ENCODE measurements around the gene MYO3B. TPM values are rescaled to one million over a fixed set of nuclear protein-coding genes. Genes with fewer than 3 reads are reported as not detected.
"Not testable (repeated sequence)": the region's sequence is repeated elsewhere in the genome, so short reads cannot be mapped to it uniquely, and the experiment has no call there.

The MYO3B gene
- total and polyA plus RNA-seq, 7 donors: 0.34 TPM; not detected in 6

DNA sequence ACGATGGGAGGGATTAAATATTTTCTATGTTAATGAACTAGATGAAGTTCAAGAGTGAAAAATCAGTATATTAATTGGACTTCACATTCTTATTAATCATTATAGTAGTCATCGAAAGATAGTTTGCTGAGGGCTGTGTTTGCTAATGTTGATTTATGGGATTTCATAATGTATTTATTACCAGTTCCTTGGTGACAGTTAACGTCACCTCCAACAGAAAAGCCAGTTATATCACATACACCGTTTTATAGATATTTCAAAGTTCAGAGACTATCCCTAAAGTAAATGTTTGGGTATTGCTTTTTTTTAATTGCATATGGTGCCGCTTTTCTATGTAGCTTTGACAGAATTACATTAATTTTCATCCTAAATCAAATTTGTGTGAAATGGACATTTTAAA is 487.8 kb downstream of the MYO3B start:
- H3K4me3 ChIP-seq: no peak overlapping the region
- H3K36me3 ChIP-seq: no peaks in the 10 kb centered on the region
- H3K27ac ChIP-seq: no peak overlapping the region
- intact Hi-C loops (cut with DNase I): no loop called here
- H3K9me3 ChIP-seq: no peaks in the 10 kb centered on the region
- DNase-seq: no peak
- whole genome bisulfite sequencing, 2 donors: 14 to 71% methylated on average over 5 of the region's 5 CpGs
- no peak for TF ChIP-seq CTCF (IDR thresholded peaks at IDR 0.05)
- no peaks in the 10 kb centered on the region for H3K4me1 ChIP-seq
- no peaks in the 10 kb centered on the region for H3K27me3 ChIP-seq

DNA sequence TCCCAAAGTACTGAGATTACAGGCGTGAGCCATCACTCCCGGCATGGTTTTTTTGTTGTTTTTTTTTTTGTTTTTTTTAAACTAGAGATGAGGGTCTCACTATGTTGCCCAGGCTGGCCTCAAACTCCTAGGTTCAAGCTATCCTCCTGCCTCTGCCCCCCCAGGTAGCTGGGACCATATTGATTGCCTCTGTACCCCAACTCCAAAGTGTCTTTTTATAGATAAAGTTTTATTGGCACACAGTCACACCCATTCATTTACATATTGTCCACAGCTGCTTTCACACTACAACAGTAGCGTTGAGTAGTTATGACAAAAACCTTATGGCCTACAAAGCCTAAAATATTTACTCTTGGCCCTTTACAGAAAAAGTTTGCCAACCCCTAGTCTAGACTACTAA is 492.0 kb downstream of the MYO3B start:
- 84 to 89% methylated on average over 3 of the region's 3 CpGs for WGBS, 2 donors
- intact Hi-C loops (cut with DNase I): no loop called here
- no peak overlapping the region for H3K27ac ChIP-seq
- H3K9me3 ChIP-seq: no peaks in the 10 kb centered on the region
- H3K27me3 ChIP-seq: no peaks in the 10 kb centered on the region
- H3K4me3 ChIP-seq: no peak overlapping the region
- TF ChIP-seq POLR2A (IDR thresholded peaks at IDR 0.05) (no peak), EP300 (IDR thresholded peaks at IDR 0.05) (no peak)
- no peak for DNase-seq
- H3K4me1 ChIP-seq: no peaks in the 10 kb centered on the region
- no peaks in the 10 kb centered on the region for H3K36me3 ChIP-seq

- H3K36me3 ChIP-seq: no peaks in the 10 kb centered on the region
- no peaks in the 10 kb centered on the region for H3K9me3 ChIP-seq
- no peak for DNase-seq
- WGBS, 2 donors: 90 to 93% methylated on average over 2 of the region's 2 CpGs
- TF ChIP-seq POLR2A (IDR thresholded peaks at IDR 0.05) (no peak), POLR2AphosphoS5 (IDR thresholded peaks at IDR 0.05) (no peak), EP300 (IDR thresholded peaks at IDR 0.05) (no peak), CTCF (IDR thresholded peaks at IDR 0.05) (no peak)
- intact Hi-C loops (cut with DNase I): no loop called here
- H3K27ac ChIP-seq: no peak overlapping the region
- no peaks in the 10 kb centered on the region for H3K27me3 ChIP-seq
- H3K4me3 ChIP-seq: no peak overlapping the region
- H3K4me1 ChIP-seq: no peaks in the 10 kb centered on the region
These were observed 492.7 kb downstream of the MYO3B start for GRCh38 chr2:170670651-170671050.

DNA sequence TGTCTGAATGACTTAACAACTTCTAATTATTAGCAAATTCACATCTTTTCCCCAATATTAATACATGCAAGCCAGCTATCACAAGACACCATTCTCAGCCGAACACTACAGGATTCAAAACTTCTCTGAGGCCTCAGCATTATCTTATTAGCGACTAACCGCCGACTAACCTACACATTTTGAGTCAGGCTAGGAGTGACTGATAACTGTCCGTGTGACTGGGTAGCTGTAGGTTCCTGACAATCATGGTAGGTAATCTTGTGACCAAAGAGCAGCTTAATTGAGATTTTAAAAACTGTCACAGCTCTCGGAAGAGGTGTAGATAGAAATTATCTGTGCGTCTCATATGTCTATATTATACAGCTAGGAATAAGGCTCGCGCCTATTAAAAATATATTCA is 493.1 kb downstream of the MYO3B start:
- intact Hi-C loops (cut with DNase I): no loop called here
- H3K36me3 ChIP-seq: no peaks in the 10 kb centered on the region
- H3K4me3 ChIP-seq: no peak overlapping the region
- TF ChIP-seq POLR2AphosphoS5 (IDR thresholded peaks at IDR 0.05) (no peak), CTCF (IDR thresholded peaks at IDR 0.05) (no peak), EP300 (IDR thresholded peaks at IDR 0.05) (no peak), POLR2A (IDR thresholded peaks at IDR 0.05) (no peak)
- no peaks in the 10 kb centered on the region for H3K9me3 ChIP-seq
- no peak for DNase-seq
- H3K27ac ChIP-seq: no peak overlapping the region
- H3K4me1 ChIP-seq: no peaks in the 10 kb centered on the region
- 85 to 97% methylated on average over 9 of the region's 9 CpGs for WGBS, 2 donors
- H3K27me3 ChIP-seq: no peaks in the 10 kb centered on the region

- H3K27me3 ChIP-seq; intact Hi-C loops (cut with DNase I); H3K4me3 ChIP-seq; H3K36me3 ChIP-seq; H3K9me3 ChIP-seq; DNase-seq; H3K27ac ChIP-seq; H3K4me1 ChIP-seq: not testable (repeated sequence)
These were observed 496.3 kb downstream of the MYO3B start for GRCh38 chr2:170674282-170674681.

GRCh38 chr2:170675701-170676100 is 497.8 kb downstream of the MYO3B start:
- Histone ChIP-seq H3K4me3 (no peak overlapping the region), H3K4me1 (peaks cover 0 to 9% (median 0%) of the 10 kb centered on the region in 4 donors), H3K36me3 (no peaks in the 10 kb centered on the region), H3K27ac (no peak overlapping the region), H3K9me3 (no peaks in the 10 kb centered on the region), H3K27me3 (no peaks in the 10 kb centered on the region)
- intact Hi-C loops (cut with DNase I): no loop called here
- TF ChIP-seq POLR2A (IDR thresholded peaks at IDR 0.05): no peak
- no peak for TF ChIP-seq EP300 (IDR thresholded peaks at IDR 0.05)
- TF ChIP-seq CTCF (IDR thresholded peaks at IDR 0.05): no peak
- TF ChIP-seq POLR2AphosphoS5 (IDR thresholded peaks at IDR 0.05): no peak
- DNase-seq: no peak
- 84 to 92% methylated on average over 6 of the region's 6 CpGs for WGBS, 2 donors

All from sigmoid colon (tissue), 7 donors.